Activated CD8-positive, alpha-beta memory T cell treated with anti-CD3 and anti-CD28 coated beads, Interleukin-2, amount 10 ng/mL, durations not matched to agents 7 days and 5 days (primary cell): ENCODE results near the gene GALK2. TPM values are rescaled to one million over a fixed set of nuclear protein-coding genes. Genes with fewer than 3 reads are reported as not detected.
"Not testable (repeated sequence)": the region's sequence is repeated elsewhere in the genome, so short reads cannot be mapped to it uniquely, and the experiment has no call there.

Source experiments
- ATAC-seq: fragments of 150-1000 bp; cut with Tn5 transposase; one replicate; pipeline ENCODE4 v1.10.0; 2021; ENCODE audit warnings: moderate library complexity
- CTCF ChIA-PET: fragments of 350-600 bp; sonication (Branson Sonifier 250); formaldehyde crosslinking; loops from one replicate; lab custom pipeline; 2021; ENCODE audit warnings: antibody characterized with exemption; lab: Charles Lee
- DNase-seq: peaks from one replicate; pipeline ENCODE4 v3.0.0-alpha.2; 2020
- H3K27ac Mint-ChIP-seq: one replicate; pipeline ENCODE4 v1.8.0; 2021; ENCODE audit warnings: mild to moderate bottlenecking, mixed read lengths
- H3K27me3 Mint-ChIP-seq: one replicate; pipeline ENCODE4 v1.8.0; 2021; ENCODE audit warnings: mixed read lengths
- H3K36me3 Mint-ChIP-seq: one replicate; pipeline ENCODE4 v1.8.0; 2021; ENCODE audit warnings: mild to moderate bottlenecking, mixed read lengths
- H3K4me1 Mint-ChIP-seq: one replicate; pipeline ENCODE4 v1.8.0; 2021; ENCODE audit warnings: mixed read lengths
- H3K4me3 Mint-ChIP-seq: one replicate; pipeline ENCODE4 v1.8.0; 2021; ENCODE audit warnings: mild to moderate bottlenecking, moderate library complexity, mixed read lengths
- H3K9me3 Mint-ChIP-seq: one replicate; pipeline ENCODE4 v1.8.0; 2022; ENCODE audit warnings: low read depth, mixed read lengths
- total RNA-seq, 2 experiments: library from RNA; stranded (reverse); gene quantifications; one replicate each; pipeline ENCODE4 v1.2.3, GENCODE V29; 2021

Gene GALK2
- total RNA-seq, 2 experiments from 2014 or later, result 27.0 to 30.9 TPM

DNA sequence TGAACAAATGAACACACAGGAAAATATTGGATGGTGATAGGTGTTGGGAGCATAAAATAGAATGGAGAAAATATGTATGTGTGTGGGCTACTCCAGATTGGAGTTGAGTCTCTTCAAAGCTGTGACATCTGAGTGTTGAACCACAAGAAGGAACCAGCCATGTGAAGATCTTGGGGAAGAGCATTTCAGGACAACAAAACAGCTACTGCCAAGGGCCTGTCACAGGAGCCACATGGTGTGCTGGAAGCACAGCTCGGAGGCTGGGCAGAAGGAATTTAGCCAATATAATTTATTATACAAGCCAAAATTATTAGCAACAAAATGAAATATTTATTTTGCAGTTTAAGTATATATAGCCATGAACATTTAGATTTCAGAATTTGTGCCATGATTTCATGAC lies 144.7 kb downstream of the GALK2 start:
- ATAC-seq (no peak), DNase-seq (no peak)
- Mint-ChIP-seq H3K4me3 (no peak overlapping the region), H3K4me1 (peaks cover 5% of the 10 kb centered on the region), H3K36me3 (peaks cover 33% of the 10 kb centered on the region), H3K9me3 (no peaks in the 10 kb centered on the region), H3K27me3 (no peaks in the 10 kb centered on the region), H3K27ac (no peak overlapping the region)
- CTCF ChIA-PET, result no interaction called here

GRCh38 chr15:49315391-49315823 lies 145.4 kb downstream of the GALK2 start:
- H3K36me3 Mint-ChIP-seq, result peaks cover 34% of the 10 kb centered on the region
- DNase-seq, result no peak
- no peaks in the 10 kb centered on the region for H3K9me3 Mint-ChIP-seq
- no peaks in the 10 kb centered on the region for H3K27me3 Mint-ChIP-seq
- H3K27ac Mint-ChIP-seq, result no peak overlapping the region
- CTCF ChIA-PET, result no interaction called here
- H3K4me1 Mint-ChIP-seq, result peaks cover 5% of the 10 kb centered on the region
- ATAC-seq, result no peak
- no peak overlapping the region for H3K4me3 Mint-ChIP-seq

DNA sequence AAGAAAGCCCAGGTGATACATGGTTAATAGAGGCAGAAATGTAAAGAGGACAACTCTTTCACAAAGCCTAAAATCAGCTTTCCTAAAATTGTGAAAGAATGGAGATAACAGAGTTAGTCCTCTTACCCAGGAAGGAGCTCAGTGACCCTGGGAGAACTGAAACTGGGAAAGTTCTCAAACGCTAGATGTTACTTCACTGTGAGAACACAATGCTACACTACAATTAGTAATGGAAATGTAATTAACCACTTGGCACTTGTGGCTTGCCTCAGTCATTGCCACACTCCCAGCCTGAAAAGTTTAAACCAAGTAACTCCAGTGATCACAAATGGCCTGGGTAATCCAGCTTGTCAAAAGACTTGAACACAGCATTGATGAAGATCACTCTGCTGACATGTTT lies 150.3 kb downstream of the GALK2 start:
- Mint-ChIP-seq H3K4me1 (peaks cover 10% of the 10 kb centered on the region), H3K9me3 (no peaks in the 10 kb centered on the region), H3K4me3 (no peak overlapping the region), H3K27me3 (no peaks in the 10 kb centered on the region), H3K27ac (no peak overlapping the region), H3K36me3 (peaks cover 42% of the 10 kb centered on the region)
- no peak for DNase-seq
- CTCF ChIA-PET, result no interaction called here
- ATAC-seq, result no peak

DNA sequence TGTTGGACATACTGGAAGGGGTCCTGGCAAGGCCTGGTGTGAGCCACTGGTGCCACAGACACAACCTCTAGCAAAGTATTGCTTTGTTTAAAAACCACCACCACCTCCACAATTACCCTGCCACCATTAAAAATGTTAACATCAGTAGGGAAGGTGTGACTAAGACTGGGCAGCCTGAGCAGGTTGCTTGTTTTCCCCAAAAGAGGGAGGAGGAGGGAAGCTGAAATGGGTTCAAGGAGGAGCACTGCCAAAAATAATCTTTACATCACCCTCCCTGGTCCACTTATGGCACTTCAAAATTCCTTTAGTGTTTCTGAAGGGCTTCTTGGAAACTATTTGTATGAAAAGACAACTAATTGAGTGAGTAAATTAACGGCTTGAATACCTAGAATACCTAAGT lies 153.2 kb downstream of the GALK2 start:
- CTCF ChIA-PET, result no interaction called here

GRCh38 chr15:49327927-49328326 lies 157.9 kb downstream of the GALK2 start:
- H3K4me1 Mint-ChIP-seq, result no peaks in the 10 kb centered on the region
- CTCF ChIA-PET, result no interaction called here
- no peak overlapping the region for H3K27ac Mint-ChIP-seq
- no peaks in the 10 kb centered on the region for H3K9me3 Mint-ChIP-seq
- peaks cover 12% of the 10 kb centered on the region for H3K36me3 Mint-ChIP-seq
- DNase-seq (no peak), ATAC-seq (no peak)
- no peaks in the 10 kb centered on the region for H3K27me3 Mint-ChIP-seq
- no peak overlapping the region for H3K4me3 Mint-ChIP-seq

More for the DNA sequence above, 153.2 kb downstream of the GALK2 start:
- H3K4me1 Mint-ChIP-seq, result peaks cover 10% of the 10 kb centered on the region
- no peak overlapping the region for H3K4me3 Mint-ChIP-seq
- peaks cover 38% of the 10 kb centered on the region for H3K36me3 Mint-ChIP-seq
- H3K27ac Mint-ChIP-seq, result no peak overlapping the region
- ATAC-seq, result no peak
- H3K9me3 Mint-ChIP-seq, result no peaks in the 10 kb centered on the region
- H3K27me3 Mint-ChIP-seq, result no peaks in the 10 kb centered on the region
- DNase-seq, result no peak

DNA sequence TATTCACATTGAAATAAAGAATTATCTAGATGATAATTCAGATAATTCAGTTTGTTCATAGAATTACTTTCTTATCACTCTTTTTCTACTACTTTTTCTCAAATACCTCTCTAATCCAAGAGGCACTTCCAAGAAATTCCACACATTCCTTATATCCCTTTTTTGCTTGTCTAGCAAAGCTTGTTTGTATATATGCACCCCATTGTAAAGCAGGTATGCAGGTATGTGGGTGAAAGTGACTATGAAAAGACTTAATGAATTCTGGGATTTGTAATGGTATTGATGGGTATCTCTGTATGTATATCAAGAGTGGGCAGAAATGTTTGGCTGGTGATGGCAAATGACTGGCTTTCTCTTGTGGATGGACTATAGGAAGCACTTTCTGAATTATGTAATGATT lies 158.9 kb downstream of the GALK2 start:
- H3K9me3 Mint-ChIP-seq, result no peaks in the 10 kb centered on the region
- no peaks in the 10 kb centered on the region for H3K4me1 Mint-ChIP-seq
- CTCF ChIA-PET, result no interaction called here
- H3K36me3 Mint-ChIP-seq, result peaks cover 8% of the 10 kb centered on the region
- no peak for ATAC-seq
- H3K4me3 Mint-ChIP-seq, result no peak overlapping the region
- H3K27me3 Mint-ChIP-seq, result no peaks in the 10 kb centered on the region
- DNase-seq, result no peak
- H3K27ac Mint-ChIP-seq, result no peak overlapping the region

GRCh38 chr15:49330166-49330565 lies 160.1 kb downstream of the GALK2 start:
- DNase-seq (no peak), ATAC-seq (no peak)
- CTCF ChIA-PET, result no interaction called here
- no peaks in the 10 kb centered on the region for H3K4me1 Mint-ChIP-seq
- no peaks in the 10 kb centered on the region for H3K9me3 Mint-ChIP-seq
- H3K36me3 Mint-ChIP-seq, result peaks cover 6% of the 10 kb centered on the region
- H3K27me3 Mint-ChIP-seq, result no peaks in the 10 kb centered on the region
- no peak overlapping the region for H3K27ac Mint-ChIP-seq
- H3K4me3 Mint-ChIP-seq, result no peak overlapping the region

DNA sequence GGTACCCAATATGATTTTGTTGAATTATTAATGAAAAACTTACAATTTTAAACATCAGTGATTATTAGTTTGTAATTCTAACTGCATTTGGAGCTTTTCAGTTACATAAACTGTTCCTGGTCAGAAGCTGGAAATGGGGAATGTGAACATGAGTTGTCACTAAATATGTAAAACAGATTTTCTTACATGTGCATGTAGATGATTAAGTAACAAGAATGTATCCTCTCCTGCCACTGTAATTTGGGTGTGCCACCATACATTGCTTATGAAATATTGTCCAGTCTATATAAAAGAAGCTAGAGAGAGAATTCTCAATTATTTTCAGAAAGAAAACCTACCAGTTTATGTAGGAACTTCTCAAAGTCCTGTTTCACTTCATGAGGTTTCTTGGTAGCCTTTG lies 161.4 kb downstream of the GALK2 start:
- H3K27me3 Mint-ChIP-seq, result no peaks in the 10 kb centered on the region
- no peak overlapping the region for H3K4me3 Mint-ChIP-seq
- ATAC-seq (no peak), DNase-seq (no peak)
- H3K27ac Mint-ChIP-seq, result no peak overlapping the region
- H3K4me1 Mint-ChIP-seq, result no peaks in the 10 kb centered on the region
- peaks cover 6% of the 10 kb centered on the region for H3K36me3 Mint-ChIP-seq
- no peaks in the 10 kb centered on the region for H3K9me3 Mint-ChIP-seq
- CTCF ChIA-PET, result no interaction called here

DNA sequence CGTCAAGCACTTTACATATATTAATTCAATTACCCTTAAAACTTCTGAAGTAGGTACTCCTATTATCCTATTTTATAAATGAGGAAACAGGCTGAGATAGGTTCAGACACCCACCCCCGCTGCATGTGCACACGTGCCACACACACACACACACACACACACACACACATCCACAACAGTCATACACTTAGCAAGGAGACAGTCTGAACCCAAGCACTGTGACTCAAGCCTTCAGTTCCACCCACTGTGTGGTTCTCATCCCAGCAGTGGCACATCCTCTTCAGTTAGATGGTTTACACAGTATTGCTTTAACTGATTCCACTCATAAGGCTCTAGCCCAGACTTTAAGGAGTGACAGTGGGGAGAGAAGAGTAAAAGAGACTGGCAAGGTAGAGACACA lies 161.9 kb downstream of the GALK2 start:
- CTCF ChIA-PET, result no interaction called here
- Mint-ChIP-seq H3K9me3 (no peaks in the 10 kb centered on the region), H3K36me3 (peaks cover 10% of the 10 kb centered on the region), H3K4me1 (no peaks in the 10 kb centered on the region), H3K27ac (no peak overlapping the region), H3K4me3 (no peak overlapping the region), H3K27me3 (no peaks in the 10 kb centered on the region)
- ATAC-seq (no peak), DNase-seq (no peak)

GRCh38 chr15:49339656-49340055 lies 169.6 kb downstream of the GALK2 start:
- Mint-ChIP-seq H3K27me3 (no peaks in the 10 kb centered on the region), H3K4me1 (no peaks in the 10 kb centered on the region), H3K4me3 (no peak overlapping the region), H3K36me3 (peaks cover 30% of the 10 kb centered on the region), H3K9me3 (peaks cover 5% of the 10 kb centered on the region), H3K27ac (no peak overlapping the region)
- CTCF ChIA-PET, result no interaction called here
- ATAC-seq, result no peak
- DNase-seq, result no peak

GRCh38 chr15:49343546-49343945 lies 173.5 kb downstream of the GALK2 start:
- CTCF ChIA-PET, result no interaction called here
- Mint-ChIP-seq H3K4me1 (no peaks in the 10 kb centered on the region), H3K27me3 (no peaks in the 10 kb centered on the region), H3K9me3 (peaks cover 2% of the 10 kb centered on the region), H3K36me3 (peaks cover 23% of the 10 kb centered on the region), H3K4me3 (no peak overlapping the region), H3K27ac (no peak overlapping the region)
- DNase-seq (no peak), ATAC-seq (no peak)

DNA sequence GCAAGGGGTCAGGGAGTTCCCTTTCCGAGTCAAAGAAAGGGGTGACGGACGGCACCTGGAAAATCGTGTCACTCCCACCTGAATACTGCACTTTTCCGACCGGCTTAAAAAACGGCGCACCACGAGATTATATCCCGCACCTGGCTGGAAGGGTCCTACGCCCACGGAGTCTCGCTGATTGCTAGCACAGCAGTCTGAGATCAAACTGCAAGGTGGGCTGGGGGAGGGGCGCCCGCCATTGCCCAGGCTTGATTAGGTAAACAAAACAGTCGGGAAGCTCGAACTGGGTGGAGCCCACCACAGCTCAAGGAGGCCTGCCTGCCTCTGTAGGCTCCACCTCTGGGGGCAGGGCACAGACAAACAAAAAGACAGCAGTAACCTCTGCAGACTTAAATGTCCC lies 184.4 kb downstream of the GALK2 start:
- H3K36me3 Mint-ChIP-seq, H3K4me3 Mint-ChIP-seq, H3K27me3 Mint-ChIP-seq, H3K9me3 Mint-ChIP-seq, H3K4me1 Mint-ChIP-seq, H3K27ac Mint-ChIP-seq, DNase-seq, CTCF ChIA-PET, ATAC-seq: not testable (repeated sequence)

DNA sequence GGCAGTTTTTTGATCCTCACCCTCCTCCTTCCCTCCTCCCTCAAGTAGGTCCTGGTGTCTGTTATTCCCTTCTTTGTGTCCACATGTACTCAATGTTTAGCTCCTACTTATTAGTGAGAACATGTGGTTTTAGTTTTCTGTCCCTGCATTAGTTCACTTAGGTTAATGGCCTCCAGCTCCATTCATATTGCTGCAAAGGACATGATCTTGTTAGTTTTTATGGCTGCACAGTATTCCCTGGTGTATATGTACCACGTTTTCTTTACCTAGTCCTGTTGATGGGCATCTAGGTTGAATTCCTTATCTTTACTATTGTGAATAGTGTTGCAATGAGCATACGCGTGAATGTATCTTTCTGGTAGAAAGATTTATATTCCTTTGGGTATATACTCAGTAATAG lies 191.3 kb downstream of the GALK2 start:
- Mint-ChIP-seq H3K36me3 (no peaks in the 10 kb centered on the region), H3K9me3 (peaks cover 4% of the 10 kb centered on the region), H3K27ac (no peak overlapping the region), H3K27me3 (no peaks in the 10 kb centered on the region), H3K4me1 (no peaks in the 10 kb centered on the region), H3K4me3 (no peak overlapping the region)
- DNase-seq (no peak), ATAC-seq (no peak)
- CTCF ChIA-PET, result no interaction called here

DNA sequence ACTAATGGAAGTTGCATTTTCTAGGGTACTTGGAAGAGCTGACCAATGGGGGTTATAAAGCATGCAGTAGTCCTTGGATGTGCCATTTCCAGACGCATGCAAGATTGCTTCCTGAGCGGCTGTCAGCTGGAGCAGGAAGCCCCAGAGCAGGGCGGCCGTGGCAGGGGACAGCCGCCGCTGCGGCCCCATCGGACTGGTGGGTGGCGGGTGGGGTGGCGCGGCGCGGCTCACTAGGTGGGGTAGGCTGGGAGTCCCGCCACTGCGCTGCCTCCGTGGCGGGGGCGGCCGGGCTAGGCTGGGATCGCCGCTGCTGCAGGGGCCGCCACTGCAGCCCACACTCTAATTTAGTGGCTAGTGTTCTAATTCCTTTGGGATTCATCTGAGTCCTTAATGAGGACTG lies 196.4 kb downstream of the GALK2 start:
- H3K9me3 Mint-ChIP-seq, result peaks cover 2% of the 10 kb centered on the region
- no peak for ATAC-seq
- H3K27ac Mint-ChIP-seq, result no peak overlapping the region
- DNase-seq, result no peak
- no peaks in the 10 kb centered on the region for H3K27me3 Mint-ChIP-seq
- CTCF ChIA-PET, result no interaction called here
- no peaks in the 10 kb centered on the region for H3K36me3 Mint-ChIP-seq
- H3K4me3 Mint-ChIP-seq, result no peak overlapping the region
- no peaks in the 10 kb centered on the region for H3K4me1 Mint-ChIP-seq

DNA sequence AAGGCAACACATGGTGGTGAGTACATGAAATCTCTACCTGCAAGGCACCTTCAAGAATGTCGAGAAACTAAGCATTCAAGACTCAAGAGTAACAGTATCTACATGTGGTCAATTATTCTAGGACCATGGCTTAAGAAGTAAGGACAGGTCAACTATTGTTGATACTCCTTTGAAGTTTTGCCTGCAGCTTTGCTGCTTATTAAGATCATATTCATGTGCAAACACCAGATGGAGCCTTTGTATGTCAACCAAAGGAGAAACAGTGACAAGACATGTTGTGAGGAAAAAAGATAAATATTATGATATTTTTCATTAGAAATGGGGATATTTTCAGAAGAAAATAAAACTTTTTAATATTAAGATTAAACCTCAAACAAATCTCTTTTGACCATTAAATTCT lies 200.7 kb downstream of the GALK2 start:
- Mint-ChIP-seq H3K36me3 (no peaks in the 10 kb centered on the region), H3K27ac (no peak overlapping the region), H3K9me3 (peaks cover 2% of the 10 kb centered on the region), H3K27me3 (no peaks in the 10 kb centered on the region), H3K4me1 (no peaks in the 10 kb centered on the region), H3K4me3 (no peak overlapping the region)
- ATAC-seq (no peak), DNase-seq (no peak)
- CTCF ChIA-PET, result no interaction called here
